T-helper 1 cell (primary cell): ENCODE data around the gene ATP4B.
"Not testable (repeated sequence)": the region's sequence is repeated elsewhere in the genome, so short reads cannot be mapped to it uniquely, and the experiment has no call there.

Experiments
- DNase-seq, 5 donors: peaks; one replicate each; pipeline ENCODE4 v3.0.0-alpha.2; 2012 to 2020

ATP4B gene

GRCh38 chr13:113623491-113624234 is 34.3 kb downstream of the ATP4B start:
- DNase-seq: no peak

- no peak for DNase-seq
These were observed 35.1 kb downstream of the ATP4B start for GRCh38 chr13:113622791-113623490.

- not testable (repeated sequence) for DNase-seq
These were observed 35.9 kb downstream of the ATP4B start for GRCh38 chr13:113621986-113622550.

DNA sequence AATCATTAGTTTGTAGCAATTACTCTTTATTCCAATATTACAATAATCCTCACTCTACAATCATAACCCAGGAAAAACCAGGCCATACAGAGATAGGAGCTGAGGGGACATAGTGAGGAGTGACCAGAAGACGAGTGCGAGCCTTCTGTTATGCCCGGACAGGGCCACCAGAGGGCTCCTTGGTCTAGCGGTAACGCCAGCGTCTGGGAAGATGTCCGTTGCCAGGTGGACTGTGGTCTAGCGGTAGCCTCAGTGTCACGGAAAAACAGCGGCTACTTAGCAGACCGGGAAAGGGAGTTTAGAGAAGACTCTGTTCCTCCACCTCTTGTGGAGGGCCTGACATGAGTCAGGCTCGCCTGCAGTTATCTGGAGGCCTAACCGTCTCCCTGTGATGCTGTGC is 36.5 kb downstream of the ATP4B start:
- not testable (repeated sequence) for DNase-seq

DNA sequence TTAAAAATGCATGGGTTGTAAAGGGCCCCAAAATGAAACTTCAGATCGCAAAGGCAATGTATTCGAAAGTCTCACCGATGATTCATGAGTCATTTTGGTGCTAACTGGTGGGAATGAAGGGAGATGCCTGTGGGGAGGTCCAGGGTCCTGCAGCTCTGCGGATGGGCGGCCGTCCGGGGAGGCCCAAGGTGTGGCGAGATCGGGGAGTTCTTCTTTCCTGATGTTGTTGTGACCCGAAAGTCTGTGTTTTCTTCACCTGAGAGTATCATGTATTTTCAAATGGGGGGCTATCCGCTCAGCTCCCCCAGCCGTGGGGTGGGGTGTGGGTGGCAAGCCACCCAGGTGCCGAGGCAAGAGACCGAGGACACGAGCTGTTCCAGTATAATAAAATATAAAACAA is 37.0 kb downstream of the ATP4B start:
- no peak for DNase-seq

GRCh38 chr13:113620036-113620796 is 37.8 kb downstream of the ATP4B start:
- DNase-seq: no peak

- no peak for DNase-seq
These were observed 39.5 kb downstream of the ATP4B start for GRCh38 chr13:113618455-113618854.

DNA sequence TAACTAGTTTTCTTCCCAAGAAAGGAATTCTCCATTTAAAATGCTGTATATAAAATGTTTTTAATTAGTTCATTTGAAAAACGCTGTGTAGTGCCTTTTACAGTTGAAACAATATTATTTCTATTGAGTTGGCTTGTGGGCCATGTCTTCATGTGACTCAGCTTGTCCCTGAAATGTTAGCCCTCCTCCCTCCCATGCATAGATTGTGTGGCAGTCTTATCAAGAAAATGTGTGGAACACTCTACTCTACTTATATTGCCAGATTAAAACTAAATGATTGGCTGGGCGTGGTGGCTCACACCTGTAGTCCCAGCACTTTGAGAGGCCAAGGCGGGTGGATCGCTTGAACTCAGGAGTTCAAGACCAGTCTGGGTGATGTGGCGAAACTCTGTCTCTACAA is 40.0 kb downstream of the ATP4B start:
- no peak for DNase-seq

- DNase-seq: no peak
These were observed 40.8 kb downstream of the ATP4B start for GRCh38 chr13:113616991-113617749.

DNA sequence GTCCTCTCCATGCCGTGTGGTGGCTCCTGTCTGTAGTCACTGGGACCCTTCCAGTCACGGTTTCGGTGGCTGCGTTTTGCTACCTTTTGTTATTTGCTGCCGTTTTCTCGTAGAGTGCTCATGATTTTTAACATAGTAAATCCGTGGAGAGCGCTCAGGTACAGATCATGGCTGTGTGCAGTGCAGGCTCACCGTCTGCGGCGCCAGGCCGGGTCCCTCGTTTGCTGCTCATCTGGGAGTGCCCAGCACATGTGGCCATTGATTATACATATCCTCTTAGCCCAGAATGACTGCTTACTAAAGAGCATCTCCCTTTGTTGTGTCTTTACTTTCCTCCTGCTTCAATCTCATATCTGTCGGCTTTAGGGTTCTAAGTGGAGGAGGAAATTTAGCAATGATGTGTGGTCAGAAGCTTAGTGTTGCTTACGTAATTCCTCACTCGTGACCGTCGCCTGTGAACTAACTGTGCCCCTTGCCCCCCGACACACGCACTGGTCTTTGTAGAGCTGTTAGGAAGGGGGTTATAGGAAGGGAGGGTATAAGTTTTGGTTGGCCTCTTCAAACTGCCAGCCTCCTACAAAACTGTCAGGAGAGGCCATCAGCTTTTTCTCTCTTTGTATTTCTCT is 41.6 kb downstream of the ATP4B start:
- DNase-seq: no peak

GRCh38 chr13:113613789-113614379 is 44.1 kb downstream of the ATP4B start:
- no peak for DNase-seq

- DNase-seq: no peak
These were observed 45.4 kb downstream of the ATP4B start for GRCh38 chr13:113612607-113613006.

- DNase-seq: no peak
These were observed 46.0 kb downstream of the ATP4B start for GRCh38 chr13:113611996-113612395.

GRCh38 chr13:113610266-113610665 is 47.7 kb downstream of the ATP4B start:
- no peak for DNase-seq

DNA sequence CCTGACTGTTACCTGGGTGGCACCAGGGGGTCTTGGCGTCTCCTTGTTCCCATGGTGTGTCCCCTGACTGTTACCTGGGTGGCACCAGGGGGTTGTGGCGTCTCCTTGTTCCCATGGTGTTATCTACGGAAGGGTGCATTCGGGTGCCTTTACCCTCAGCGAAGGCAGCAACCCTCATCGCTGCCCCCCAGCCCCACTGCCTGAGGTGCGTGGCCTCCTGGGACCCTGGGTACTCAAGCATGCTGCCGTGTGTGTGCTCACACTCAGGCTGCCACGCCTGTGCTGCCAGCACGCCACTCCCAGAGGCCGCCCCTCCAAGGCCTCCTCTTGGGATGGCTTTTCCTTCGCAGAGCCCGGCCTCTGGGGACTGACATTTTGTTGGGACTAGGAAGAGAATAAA is 48.4 kb downstream of the ATP4B start:
- DNase-seq: no peak

GRCh38 chr13:113608967-113609533 is 48.9 kb downstream of the ATP4B start:
- DNase-seq: no peak

GRCh38 chr13:113607889-113608635 is 49.9 kb downstream of the ATP4B start:
- DNase-seq: no peak

DNA sequence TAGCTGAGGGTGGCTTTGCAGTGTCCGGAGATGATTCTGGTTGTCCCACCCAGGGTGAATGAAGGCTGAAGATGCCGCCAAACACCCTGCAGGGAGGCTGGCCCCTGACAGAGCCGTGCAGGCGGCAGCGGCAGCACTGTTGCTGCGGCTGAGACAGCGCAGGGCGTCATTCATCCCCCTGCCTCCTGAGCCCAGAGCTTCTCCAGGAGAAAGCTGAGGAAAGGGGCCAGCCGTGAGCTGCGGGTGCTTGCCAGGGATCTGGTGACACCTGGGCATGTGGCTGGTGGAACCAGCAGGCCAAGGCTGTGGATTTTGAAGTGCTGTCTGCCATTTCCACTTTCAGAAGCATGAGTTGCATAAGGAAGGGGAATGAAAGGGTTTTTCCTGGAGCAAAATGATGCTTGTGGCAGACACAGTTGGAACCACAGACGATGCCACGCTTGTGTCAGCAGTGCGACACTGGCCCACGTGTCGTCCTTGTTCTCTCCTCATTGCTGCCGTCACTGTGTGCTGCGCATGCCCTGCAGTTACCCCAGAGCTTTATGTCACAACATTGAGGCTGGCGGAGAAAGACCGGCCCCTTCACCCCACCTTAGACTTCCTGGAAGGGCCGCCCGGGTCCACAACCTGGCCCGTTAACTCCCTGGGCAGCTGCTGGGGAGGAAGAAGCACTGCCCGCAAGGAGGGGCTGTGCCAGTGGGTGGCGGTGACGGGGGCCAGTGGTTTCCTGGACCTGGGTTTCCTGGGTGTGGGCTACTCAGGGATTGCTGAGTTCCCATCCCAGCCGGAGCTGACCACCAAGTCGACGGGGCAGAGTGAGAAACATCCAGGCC is 50.7 kb downstream of the ATP4B start:
- DNase-seq: no peak

DNA sequence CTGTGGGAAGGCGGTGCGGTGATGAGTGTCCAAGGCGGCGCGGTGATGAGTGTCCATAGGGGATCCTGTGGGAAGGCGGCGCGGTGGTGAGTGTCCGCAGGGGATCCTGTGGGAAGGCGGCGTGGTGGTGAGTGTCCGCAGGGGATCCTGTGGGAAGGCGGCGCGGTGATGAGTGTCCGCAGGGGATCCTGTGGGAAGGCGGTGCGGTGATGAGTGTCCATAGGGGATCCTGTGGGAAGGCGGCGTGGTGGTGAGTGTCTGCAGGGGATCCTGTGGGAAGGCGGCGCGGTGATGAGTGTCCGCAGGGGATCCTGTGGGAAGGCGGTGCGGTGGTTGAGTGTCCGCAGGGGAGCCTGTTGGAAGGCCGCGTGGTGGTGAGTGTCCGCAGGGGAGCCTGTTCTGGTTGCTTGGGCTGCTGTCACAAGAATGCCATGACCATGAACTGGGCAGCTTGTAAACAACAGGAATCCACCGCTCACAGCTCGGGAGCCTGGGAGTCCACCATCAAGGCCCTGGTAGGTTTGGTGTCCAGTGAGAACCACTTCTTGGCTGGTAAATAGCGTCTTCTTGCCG is 52.0 kb downstream of the ATP4B start:
- DNase-seq: no peak
